BJ (cell line): ENCODE data around the gene PAX3. TPM values are rescaled to one million over a fixed set of nuclear protein-coding genes. Genes with fewer than 3 reads are reported as not detected.

Experiments used
- CTCF ChIA-PET: fragments of 350-600 bp; formaldehyde crosslinking; extraction: SDS; loops from one replicate; lab custom pipeline; 2021; ENCODE audit warnings: antibody characterized with exemption, inconsistent platforms; lab: Yijun Ruan, JAX
- POLR2A ChIA-PET: fragments of 300-600 bp; sonication (Branson Sonifier 250); formaldehyde crosslinking; extraction: SDS; loops from one replicate; lab custom pipeline; 2021; ENCODE audit warnings: antibody characterized with exemption; lab: Charles Lee
- DNase-seq: peaks from one replicate; pipeline ENCODE4 v3.0.0-alpha.2; 2011; ENCODE audit warnings: low read depth
- H3K27me3 ChIP-seq: 2 replicates; pipeline ENCODE4 v1.6.0; 2011; ENCODE audit warnings: low read length; ENCODE audit not compliant: control insufficient read depth, insufficient read depth
- H3K36me3 ChIP-seq: 2 replicates; pipeline ENCODE4 v1.5.1; 2011; ENCODE audit warnings: low read length; ENCODE audit not compliant: control insufficient read depth, insufficient read depth
- H3K4me3 ChIP-seq: 2 replicates; pipeline ENCODE4 v1.5.1; 2011; ENCODE audit warnings: low read depth, mild to moderate bottlenecking, control low read depth, low read length
- polyA plus RNA-seq: library from polyadenylated mRNA; depleted of rRNA; stranded (reverse); fragments of >200 nt; gene quantifications from 2 replicates; pipeline ENCODE4 v1.2.3, GENCODE V29; 2011
- TF ChIP-seq, protein P1 (sequence below): IDR thresholded peaks from 2 replicates; pipeline ENCODE4 v1.5.1; 2011; ENCODE audit warnings: low read depth, mild to moderate bottlenecking, control low read depth, inconsistent platforms, low read length, moderate library complexity; ENCODE audit not compliant: insufficient read depth

Gene PAX3
- polyA plus RNA-seq, 1 experiment: 11.1 TPM

DNA sequence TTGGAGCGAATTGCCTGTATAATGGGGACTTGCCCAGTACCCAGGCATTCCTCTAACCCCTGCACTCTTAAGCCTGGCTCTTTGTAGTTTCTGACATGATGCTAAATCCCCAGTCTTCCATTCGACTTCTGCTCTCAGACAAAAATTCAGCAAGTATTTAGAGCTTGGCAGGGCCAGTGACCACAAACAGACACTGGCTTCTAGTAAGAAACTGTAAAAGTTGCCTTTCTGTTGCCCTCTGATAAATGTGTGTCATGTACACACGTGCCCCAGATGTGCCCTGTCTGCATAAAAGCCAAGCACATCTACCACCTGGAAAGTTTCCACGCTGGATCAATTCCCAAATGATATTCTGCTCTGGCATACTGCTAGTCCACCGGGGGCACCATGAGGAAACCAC is 18.0 kb downstream of the PAX3 start:
- Histone ChIP-seq H3K36me3 (peaks cover 1% of the 10 kb centered on the region; the same call in 1 of the 2 replicates), H3K27me3 (no peaks in the 10 kb centered on the region), H3K4me3 (no peak overlapping the region)
- CTCF ChIA-PET: interaction anchor here (2.3 kb wide), 1 partner anchor 11 kb away, joined by 10 read pairs; no protein-coding TSS in a partner anchor
- POLR2A ChIA-PET: no interaction called here
- DNase-seq: no peak
- TF ChIP-seq, protein P1, sequence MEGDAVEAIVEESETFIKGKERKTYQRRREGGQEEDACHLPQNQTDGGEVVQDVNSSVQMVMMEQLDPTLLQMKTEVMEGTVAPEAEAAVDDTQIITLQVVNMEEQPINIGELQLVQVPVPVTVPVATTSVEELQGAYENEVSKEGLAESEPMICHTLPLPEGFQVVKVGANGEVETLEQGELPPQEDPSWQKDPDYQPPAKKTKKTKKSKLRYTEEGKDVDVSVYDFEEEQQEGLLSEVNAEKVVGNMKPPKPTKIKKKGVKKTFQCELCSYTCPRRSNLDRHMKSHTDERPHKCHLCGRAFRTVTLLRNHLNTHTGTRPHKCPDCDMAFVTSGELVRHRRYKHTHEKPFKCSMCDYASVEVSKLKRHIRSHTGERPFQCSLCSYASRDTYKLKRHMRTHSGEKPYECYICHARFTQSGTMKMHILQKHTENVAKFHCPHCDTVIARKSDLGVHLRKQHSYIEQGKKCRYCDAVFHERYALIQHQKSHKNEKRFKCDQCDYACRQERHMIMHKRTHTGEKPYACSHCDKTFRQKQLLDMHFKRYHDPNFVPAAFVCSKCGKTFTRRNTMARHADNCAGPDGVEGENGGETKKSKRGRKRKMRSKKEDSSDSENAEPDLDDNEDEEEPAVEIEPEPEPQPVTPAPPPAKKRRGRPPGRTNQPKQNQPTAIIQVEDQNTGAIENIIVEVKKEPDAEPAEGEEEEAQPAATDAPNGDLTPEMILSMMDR: no peak

DNA sequence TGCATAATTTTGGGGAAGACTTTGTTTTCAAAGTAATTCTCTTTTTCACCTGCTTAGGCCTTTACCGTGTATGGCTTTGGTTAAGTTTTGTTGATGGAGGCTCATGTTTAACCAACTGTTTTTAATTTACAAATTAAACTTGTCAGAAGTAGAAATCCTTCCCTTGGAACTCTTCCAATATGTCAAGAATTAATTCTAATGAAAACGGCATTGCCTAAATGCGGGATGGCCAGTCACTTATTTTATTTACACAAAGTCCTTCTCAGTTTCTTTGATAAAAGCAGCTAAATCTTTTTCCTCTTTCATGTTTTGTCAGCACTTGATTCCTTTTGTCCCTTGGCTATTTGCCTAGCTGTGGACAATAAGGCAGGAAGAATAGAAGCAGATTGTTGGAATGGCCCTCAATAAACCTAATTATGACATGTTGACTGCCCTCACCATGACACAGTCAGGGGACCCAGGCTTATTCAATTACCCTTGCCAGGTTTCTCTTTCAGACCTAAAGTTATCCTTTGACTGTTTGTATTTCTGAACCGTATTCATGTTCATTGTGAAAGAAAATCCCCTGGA is 26.3 kb downstream of the PAX3 start:
- ChIA-PET CTCF (no interaction called here), POLR2A (no interaction called here)
- TF ChIP-seq, protein P1: no peak
- Histone ChIP-seq H3K36me3 (peaks cover 1% of the 10 kb centered on the region; the same call in 1 of the 2 replicates), H3K4me3 (no peak overlapping the region), H3K27me3 (no peaks in the 10 kb centered on the region)
- no peak for DNase-seq

GRCh38 chr2:222271854-222272253 is 26.9 kb downstream of the PAX3 start:
- POLR2A ChIA-PET: no interaction called here
- TF ChIP-seq, protein P1: no peak
- Histone ChIP-seq H3K27me3 (no peaks in the 10 kb centered on the region), H3K36me3 (peaks cover 1% of the 10 kb centered on the region; the same call in 1 of the 2 replicates), H3K4me3 (no peak overlapping the region)
- CTCF ChIA-PET: no interaction called here
- DNase-seq: no peak

- TF ChIP-seq, protein P1: no peak
- H3K4me3 ChIP-seq: no peak overlapping the region
- DNase-seq: peak; percentile 46
- H3K36me3 ChIP-seq: no peaks in the 10 kb centered on the region
- H3K27me3 ChIP-seq: no peaks in the 10 kb centered on the region
- CTCF ChIA-PET: no interaction called here
- POLR2A ChIA-PET: no interaction called here
Measured at GRCh38 chr2:222270396-222270795, 28.4 kb downstream of the PAX3 start.

GRCh38 chr2:222269132-222269531 is 29.7 kb downstream of the PAX3 start:
- Histone ChIP-seq H3K36me3 (no peaks in the 10 kb centered on the region), H3K27me3 (no peaks in the 10 kb centered on the region), H3K4me3 (no peak overlapping the region)
- TF ChIP-seq, protein P1: no peak
- no peak for DNase-seq
- CTCF ChIA-PET: no interaction called here
- POLR2A ChIA-PET: no interaction called here
